Tibial nerve (tissue), 4 donors: Measurements from ENCODE around the gene AREL1. TPM values are rescaled to one million over a fixed set of nuclear protein-coding genes. Genes with fewer than 3 reads are reported as not detected.

Experiments used
- DNase-seq, 2 donors: peaks; one replicate each; pipeline ENCODE4 v3.0.0-alpha.2; 2019; ENCODE audit warnings: low spot score in 2 of 2
- H3K27ac ChIP-seq, 4 donors: fragments of 200-600 bp; sonication (generic) in 3 of 4; one replicate each; pipeline ENCODE4 v1.5.1; 2017 to 2019; ENCODE audit warnings: mild to moderate bottlenecking in 1 of 4
- H3K27me3 ChIP-seq, 2 donors: fragments of 200-600 bp; sonication (generic) in 1 of 2; one replicate each; pipeline versions ENCODE4 v1.5.1 to v1.6.0; 2017 to 2019
- H3K36me3 ChIP-seq, 3 donors: fragments of 200-600 bp; sonication (generic); one replicate each; pipeline ENCODE4 v1.5.1; 2018 to 2019
- H3K4me1 ChIP-seq, 4 donors: fragments of 200-600 bp; sonication (generic) in 3 of 4; one replicate each; pipeline ENCODE4 v1.5.1; 2017 to 2019
- H3K4me3 ChIP-seq, 4 donors: fragments of 200-600 bp; sonication (generic) in 3 of 4; one replicate each; pipeline ENCODE4 v1.5.1; 2017 to 2019; ENCODE audit warnings: mild to moderate bottlenecking in 1 of 4, moderate library complexity in 1 of 4
- H3K9me3 ChIP-seq, 4 donors: fragments of 200-600 bp; sonication (generic) in 3 of 4; one replicate each; pipeline ENCODE4 v1.5.1; 2017 to 2019
- EP300 ChIP-seq, 2 donors: sonication (generic); formaldehyde crosslinking; IDR thresholded peaks; one replicate each; pipeline ENCODE4 v1.6.1; 2017; ENCODE audit warnings: antibody characterized with exemption in 2 of 2, mild to moderate bottlenecking in 1 of 2
- POLR2A ChIP-seq, 2 donors: fragments of 450-650 bp; IDR thresholded peaks; one replicate each; pipeline ENCODE4 v1.6.1; 2017; ENCODE audit warnings: antibody characterized with exemption in 2 of 2, mild to moderate bottlenecking in 2 of 2, moderate library complexity in 2 of 2
- WGBS, 2 donors: methylation state at CpG; one replicate each; pipeline ENCODE4 v1.1.5; 2018; 5-methylcytosine and 5-hydroxymethylcytosine counted together
- total RNA-seq, 4 donors: library from RNA; depleted of rRNA; stranded (reverse); fragments of >200 nt; gene quantifications; one replicate each; pipeline ENCODE4 v1.1.0, GENCODE V29; 2016
- TF ChIP-seq, protein P1 (sequence below), 5 experiments: fragments of 200-600 bp in 3 of 5; fragments of 450-650 bp in 2 of 5; sonication (generic) in 3 of 5; IDR thresholded peaks; one replicate each; pipeline ENCODE4 v1.5.1; 2016 to 2019; ENCODE audit warnings: antibody characterized with exemption in 5 of 5, mild to moderate bottlenecking in 3 of 5, moderate library complexity in 2 of 5

AREL1 gene
- total RNA-seq, 4 donors from 2014 or later, result 25.3 to 35.0 (median 32.2) TPM

DNA sequence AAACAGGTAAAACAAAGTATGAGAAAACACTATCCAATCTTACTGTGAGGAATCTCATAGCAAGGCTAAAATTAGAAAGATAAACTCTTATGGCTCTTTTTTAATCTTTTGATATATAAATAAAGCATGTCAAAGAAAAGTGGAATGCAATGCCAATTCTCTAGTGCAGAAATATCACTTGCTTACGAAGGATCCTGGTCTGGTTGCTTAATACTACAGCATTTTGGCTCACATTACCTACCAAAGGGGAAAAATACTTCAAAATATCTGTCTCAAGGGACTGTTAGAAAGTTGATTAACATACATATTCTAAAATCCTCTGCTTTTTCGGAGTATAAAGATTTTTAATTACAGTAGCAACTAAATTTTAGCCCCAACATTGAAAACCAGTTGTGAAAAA, 21.4 kb downstream of the AREL1 start:
- Histone ChIP-seq H3K27ac (no peak overlapping the region), H3K4me1 (peaks cover 0 to 13% (median 0%) of the 10 kb centered on the region in 4 donors), H3K4me3 (no peak overlapping the region), H3K9me3 (no peaks in the 10 kb centered on the region), H3K36me3 (peaks cover 0 to 22% (median 0%) of the 10 kb centered on the region in 3 donors), H3K27me3 (no peaks in the 10 kb centered on the region)
- no peak for DNase-seq
- TF ChIP-seq EP300 (IDR thresholded peaks at IDR 0.05), result peak in 1 of 2 donors; percentile 41
- TF ChIP-seq, protein P1, sequence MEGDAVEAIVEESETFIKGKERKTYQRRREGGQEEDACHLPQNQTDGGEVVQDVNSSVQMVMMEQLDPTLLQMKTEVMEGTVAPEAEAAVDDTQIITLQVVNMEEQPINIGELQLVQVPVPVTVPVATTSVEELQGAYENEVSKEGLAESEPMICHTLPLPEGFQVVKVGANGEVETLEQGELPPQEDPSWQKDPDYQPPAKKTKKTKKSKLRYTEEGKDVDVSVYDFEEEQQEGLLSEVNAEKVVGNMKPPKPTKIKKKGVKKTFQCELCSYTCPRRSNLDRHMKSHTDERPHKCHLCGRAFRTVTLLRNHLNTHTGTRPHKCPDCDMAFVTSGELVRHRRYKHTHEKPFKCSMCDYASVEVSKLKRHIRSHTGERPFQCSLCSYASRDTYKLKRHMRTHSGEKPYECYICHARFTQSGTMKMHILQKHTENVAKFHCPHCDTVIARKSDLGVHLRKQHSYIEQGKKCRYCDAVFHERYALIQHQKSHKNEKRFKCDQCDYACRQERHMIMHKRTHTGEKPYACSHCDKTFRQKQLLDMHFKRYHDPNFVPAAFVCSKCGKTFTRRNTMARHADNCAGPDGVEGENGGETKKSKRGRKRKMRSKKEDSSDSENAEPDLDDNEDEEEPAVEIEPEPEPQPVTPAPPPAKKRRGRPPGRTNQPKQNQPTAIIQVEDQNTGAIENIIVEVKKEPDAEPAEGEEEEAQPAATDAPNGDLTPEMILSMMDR (IDR thresholded peaks at IDR 0.05), result no peak
- WGBS, 2 donors, result 67 to 71% methylated on average over 2 of the region's 2 CpGs

DNA sequence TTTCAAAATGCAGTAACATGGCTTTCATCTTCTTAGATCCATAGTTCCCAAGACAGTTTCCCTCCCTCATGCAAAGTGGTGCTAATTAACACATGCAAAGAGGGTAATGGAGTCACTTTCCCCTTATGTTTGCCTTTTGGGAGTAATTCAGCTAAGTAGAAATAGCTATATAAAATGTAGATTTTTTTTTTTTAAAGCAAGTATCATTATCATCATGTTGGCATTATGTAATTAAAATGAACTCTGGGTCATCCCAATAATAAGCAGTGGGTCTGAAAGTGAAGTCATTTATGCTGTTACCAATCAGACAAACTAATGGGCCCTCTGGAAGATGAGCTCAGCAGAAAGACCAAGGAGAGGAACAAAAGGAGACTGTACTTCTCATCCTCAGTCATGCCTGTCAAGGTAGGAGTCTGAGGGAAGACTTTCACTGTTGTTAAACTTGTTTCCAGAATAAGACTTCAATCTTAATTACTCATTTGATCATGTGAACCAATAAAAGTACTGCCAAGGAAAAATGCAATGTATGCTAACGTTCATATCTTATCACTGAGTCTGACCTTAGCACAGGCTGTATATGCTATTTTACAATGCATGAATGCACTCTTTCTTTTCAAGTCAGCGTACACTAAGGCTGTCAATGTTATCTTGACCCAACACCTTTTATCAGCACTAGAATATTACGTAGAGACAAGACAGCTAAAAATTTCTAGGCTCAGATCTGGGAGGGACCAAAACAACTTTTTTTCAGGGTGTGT, 26.8 kb downstream of the AREL1 start:
- Histone ChIP-seq H3K9me3 (no peaks in the 10 kb centered on the region), H3K4me3 (no peak overlapping the region), H3K27me3 (no peaks in the 10 kb centered on the region), H3K4me1 (peaks cover 0 to 44% (median 3%) of the 10 kb centered on the region in 4 donors), H3K36me3 (peaks cover 0 to 61% (median 0%) of the 10 kb centered on the region in 3 donors), H3K27ac (peak overlapping the region in 1 of 4 donors; percentile 24)
- TF ChIP-seq, protein P1 (IDR thresholded peaks at IDR 0.05), result no peak
- TF ChIP-seq POLR2A (IDR thresholded peaks at IDR 0.05) (no peak), EP300 (IDR thresholded peaks at IDR 0.05) (no peak)
- no peak for DNase-seq
- WGBS, 2 donors, result 51 to 56% methylated on average over 3 of the region's 3 CpGs

DNA sequence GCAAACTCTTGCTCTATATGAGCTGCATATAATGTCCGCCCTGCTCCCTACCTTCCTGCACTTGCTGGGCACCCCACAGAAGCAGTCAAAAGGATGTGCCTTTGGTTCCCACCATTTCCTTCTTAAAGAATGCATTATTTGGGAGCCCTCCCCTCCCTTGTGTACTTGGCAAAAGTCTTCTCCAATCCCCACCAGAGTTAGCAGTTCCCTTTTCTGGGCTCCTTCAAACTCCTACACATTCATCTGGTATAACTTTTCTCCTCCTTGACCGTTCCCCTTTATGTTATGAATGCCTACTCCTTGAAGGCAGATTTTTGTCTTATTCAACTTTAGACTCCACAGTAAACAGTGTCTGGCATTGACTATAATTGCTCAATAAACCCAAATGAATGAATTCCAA, 27.8 kb downstream of the AREL1 start:
- TF ChIP-seq POLR2A (IDR thresholded peaks at IDR 0.05), result no peak
- TF ChIP-seq, protein P1 (IDR thresholded peaks at IDR 0.05), result no peak
- TF ChIP-seq EP300 (IDR thresholded peaks at IDR 0.05), result no peak
- 63 to 64% methylated on average over 2 of the region's 2 CpGs for WGBS, 2 donors
- Histone ChIP-seq H3K4me1 (peaks cover 0 to 44% (median 3%) of the 10 kb centered on the region in 4 donors), H3K9me3 (no peaks in the 10 kb centered on the region), H3K27ac (no peak overlapping the region), H3K4me3 (no peak overlapping the region), H3K27me3 (no peaks in the 10 kb centered on the region), H3K36me3 (peaks cover 0 to 59% (median 0%) of the 10 kb centered on the region in 3 donors)
- no peak for DNase-seq

DNA sequence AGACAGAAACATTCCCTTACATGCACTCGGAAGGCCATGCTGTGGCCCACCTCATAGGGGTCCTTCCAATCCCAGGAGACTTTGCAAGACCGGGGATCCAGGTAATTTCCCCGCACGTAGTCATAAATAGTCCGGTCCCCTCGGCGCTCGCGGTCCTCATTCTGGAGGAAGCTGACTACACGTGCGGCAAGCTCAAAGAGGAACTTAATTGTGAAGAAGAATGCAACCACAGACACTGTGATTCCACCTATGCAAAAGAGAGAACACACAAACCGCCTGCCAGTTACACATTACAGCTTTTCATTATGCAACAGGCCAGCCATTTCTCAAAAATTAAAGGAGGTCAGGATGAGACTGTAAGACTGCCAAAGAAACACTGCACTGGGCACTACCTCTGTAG, 28.4 kb downstream of the AREL1 start:
- DNase-seq, result no peak
- peaks cover 0 to 56% (median 0%) of the 10 kb centered on the region in 3 donors for H3K36me3 ChIP-seq
- 78 to 84% methylated on average over 12 of the region's 12 CpGs for WGBS, 2 donors

DNA sequence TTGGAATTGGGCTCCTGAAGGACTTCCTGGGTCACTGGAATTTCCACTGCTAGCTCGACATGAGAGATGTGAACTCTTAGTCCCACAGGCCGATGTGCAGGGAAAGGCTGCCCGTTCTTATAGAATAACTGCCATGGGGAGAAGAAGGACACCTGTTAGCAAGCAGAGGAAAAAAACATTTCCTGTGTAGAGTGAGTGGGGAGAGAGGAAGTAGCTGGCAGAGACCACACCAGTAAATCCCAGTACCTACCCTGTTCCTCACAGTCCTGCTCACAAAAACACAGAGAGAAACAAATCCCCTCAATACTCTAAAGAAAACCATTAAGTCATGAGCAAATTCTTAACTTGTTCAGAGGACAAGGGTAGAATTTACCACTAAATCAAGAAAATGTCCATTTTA, 29.5 kb downstream of the AREL1 start:
- no peak overlapping the region for H3K4me3 ChIP-seq
- peak overlapping the region in 3 of 4 donors; percentile 32 to 83 (median 80) for H3K27ac ChIP-seq
- TF ChIP-seq EP300 (IDR thresholded peaks at IDR 0.05) (no peak), POLR2A (IDR thresholded peaks at IDR 0.05) (no peak)
- TF ChIP-seq, protein P1 (IDR thresholded peaks at IDR 0.05), result no peak
- H3K4me1 ChIP-seq, result peaks cover 0 to 44% (median 3%) of the 10 kb centered on the region in 4 donors
- WGBS, 2 donors, result 81 to 90% methylated on average over 3 of the region's 3 CpGs
- no peaks in the 10 kb centered on the region for H3K27me3 ChIP-seq
- H3K9me3 ChIP-seq, result no peaks in the 10 kb centered on the region
- H3K36me3 ChIP-seq, result peaks cover 0 to 49% (median 0%) of the 10 kb centered on the region in 3 donors
- no peak for DNase-seq

More for the DNA sequence above, 28.4 kb downstream of the AREL1 start:
- H3K27ac ChIP-seq, result no peak overlapping the region
- H3K4me3 ChIP-seq, result no peak overlapping the region
- TF ChIP-seq EP300 (IDR thresholded peaks at IDR 0.05) (no peak), POLR2A (IDR thresholded peaks at IDR 0.05) (no peak)
- TF ChIP-seq, protein P1 (IDR thresholded peaks at IDR 0.05), result no peak
- H3K9me3 ChIP-seq, result no peaks in the 10 kb centered on the region
- peaks cover 0 to 44% (median 3%) of the 10 kb centered on the region in 4 donors for H3K4me1 ChIP-seq
- no peaks in the 10 kb centered on the region for H3K27me3 ChIP-seq
